Gastroesophageal sphincter (tissue), 4 donors: Measurements from ENCODE around the gene BPHL. TPM values are rescaled to one million over a fixed set of nuclear protein-coding genes. Genes with fewer than 3 reads are reported as not detected.
A peak's percentile ranks its signal among the peaks of the same experiment; 100 is the strongest.
"Not testable (repeated sequence)": the region's sequence is repeated elsewhere in the genome, so short reads cannot be mapped to it uniquely, and the experiment has no call there.

Experiments
- ATAC-seq: fragments of 150-250 bp; one replicate; pipeline ENCODE4 v1.9.1; 2016; ENCODE audit warnings: mild to moderate bottlenecking, moderate library complexity
- H3K27ac ChIP-seq, 4 donors: fragments of 200-600 bp; sonication (generic) in 3 of 4; 1 replicate in 3 of 4; 2 replicates in 1 of 4; pipeline ENCODE4 v1.5.1; 2016 to 2019
- H3K27me3 ChIP-seq: fragments of 200-600 bp; sonication (generic); one replicate; pipeline ENCODE4 v1.5.1; 2019
- H3K36me3 ChIP-seq, 2 donors: fragments of 200-600 bp; sonication (generic); one replicate each; pipeline ENCODE4 v1.5.1; 2019; ENCODE audit warnings: control low read depth in 1 of 2
- H3K4me1 ChIP-seq, 3 donors: fragments of 200-600 bp; sonication (generic); 1 replicate in 2 of 3; 2 replicates in 1 of 3; pipeline ENCODE4 v1.5.1; 2016 to 2019; ENCODE audit warnings: control low read depth in 2 of 3
- H3K4me3 ChIP-seq, 2 donors: fragments of 200-600 bp; sonication (generic); one replicate each; pipeline ENCODE4 v1.5.1; 2019; ENCODE audit warnings: mild to moderate bottlenecking in 1 of 2, moderate library complexity in 1 of 2
- H3K9me3 ChIP-seq, 3 donors: fragments of 200-600 bp; sonication (generic); one replicate each; pipeline ENCODE4 v1.5.1; 2017 to 2019; ENCODE audit warnings: control low read depth in 2 of 3
- CTCF ChIP-seq, 4 experiments: fragments of 200-600 bp in 2 of 4; fragments of 450-650 bp in 2 of 4; sonication (generic) in 1 of 4; IDR thresholded peaks; one replicate each; pipeline ENCODE4 v1.5.1; 2017 to 2019; ENCODE audit warnings: antibody characterized with exemption in 4 of 4, mild to moderate bottlenecking in 2 of 4, moderate library complexity in 2 of 4
- EP300 ChIP-seq: sonication (generic); formaldehyde crosslinking; IDR thresholded peaks from one replicate; pipeline ENCODE4 v1.6.1; 2017; ENCODE audit warnings: antibody characterized with exemption, mild to moderate bottlenecking
- POLR2A ChIP-seq, 2 donors: fragments of 450-650 bp; IDR thresholded peaks; one replicate each; pipeline ENCODE4 v1.6.1; 2017; ENCODE audit warnings: antibody characterized with exemption in 2 of 2, mild to moderate bottlenecking in 2 of 2, moderate library complexity in 1 of 2
- POLR2AphosphoS5 ChIP-seq: sonication (generic); formaldehyde crosslinking; IDR thresholded peaks from one replicate; pipeline ENCODE4 v1.6.1; 2017; ENCODE audit warnings: antibody characterized with exemption
- WGBS, 2 donors: methylation state at CpG; one replicate each; pipeline ENCODE4 v1.1.5; 2018; ENCODE audit warnings: low coverage in 1 of 2; 5-methylcytosine and 5-hydroxymethylcytosine counted together
- total RNA-seq, 4 donors: library from RNA; depleted of rRNA; stranded (reverse); fragments of >200 nt; gene quantifications; one replicate each; pipeline ENCODE4 v1.1.0, GENCODE V29; 2016

Gene BPHL
- total RNA-seq, 4 donors from 2014 or later: 4.8 to 16.6 (median 6.5) TPM

- Histone ChIP-seq H3K9me3 (no peaks in the 10 kb centered on the region), H3K27me3 (no peaks in the 10 kb centered on the region), H3K4me1 (peaks cover 0 to 15% (median 0%) of the 10 kb centered on the region in 3 donors), H3K27ac (no peak overlapping the region), H3K36me3 (no peaks in the 10 kb centered on the region), H3K4me3 (no peak overlapping the region)
- ATAC-seq: no peak
- TF ChIP-seq POLR2A (IDR thresholded peaks at IDR 0.05) (no peak), POLR2AphosphoS5 (no peak), CTCF (IDR thresholded peaks at IDR 0.05) (no peak), EP300 (no peak)
- 75 to 80% methylated on average over 9 to 13 of the region's 23 CpGs for WGBS, 2 donors
These were observed 74.8 kb downstream of the BPHL start for GRCh38 chr6:3193102-3193849.

- H3K27me3 ChIP-seq: no peaks in the 10 kb centered on the region
- no peaks in the 10 kb centered on the region for H3K9me3 ChIP-seq
- no peak for TF ChIP-seq EP300
- ATAC-seq: peak; percentile 41
- no peaks in the 10 kb centered on the region for H3K36me3 ChIP-seq
- peaks cover 0 to 15% (median 0%) of the 10 kb centered on the region in 3 donors for H3K4me1 ChIP-seq
- H3K4me3 ChIP-seq: no peak overlapping the region
- 39 to 51% methylated on average over 10 to 17 of the region's 19 CpGs for WGBS, 2 donors
- peak overlapping the region in 3 of 4 donors; percentile 29 to 53 (median 37) for H3K27ac ChIP-seq
These were observed 76.3 kb downstream of the BPHL start for GRCh38 chr6:3194535-3195419.

- H3K4me3 ChIP-seq: no peak overlapping the region
- WGBS, 2 donors: 64% methylated on average over 5 of the region's 5 CpGs; no CpG with 5 or more reads in 1 of the 2 donors
- H3K27ac ChIP-seq: peak overlapping the region in 1 of 4 donors; percentile 29
- H3K36me3 ChIP-seq: no peaks in the 10 kb centered on the region
- no peaks in the 10 kb centered on the region for H3K9me3 ChIP-seq
- H3K27me3 ChIP-seq: no peaks in the 10 kb centered on the region
- ATAC-seq: no peak
- peaks cover 0 to 15% (median 0%) of the 10 kb centered on the region in 3 donors for H3K4me1 ChIP-seq
- TF ChIP-seq POLR2AphosphoS5: no peak
- no peak for TF ChIP-seq EP300
- no peak for TF ChIP-seq POLR2A (IDR thresholded peaks at IDR 0.05)
- no peak for TF ChIP-seq CTCF (IDR thresholded peaks at IDR 0.05)
These were observed 76.8 kb downstream of the BPHL start for GRCh38 chr6:3195420-3195694.

- H3K27ac ChIP-seq: no peak overlapping the region
- 75 to 81% methylated on average over 3 to 9 of the region's 16 CpGs for WGBS, 2 donors
- peaks cover 0 to 15% (median 0%) of the 10 kb centered on the region in 3 donors for H3K4me1 ChIP-seq
- no peaks in the 10 kb centered on the region for H3K9me3 ChIP-seq
- no peaks in the 10 kb centered on the region for H3K27me3 ChIP-seq
- ATAC-seq: peak; percentile 13
- no peak overlapping the region for H3K4me3 ChIP-seq
- no peaks in the 10 kb centered on the region for H3K36me3 ChIP-seq
- TF ChIP-seq POLR2AphosphoS5 (no peak), POLR2A (IDR thresholded peaks at IDR 0.05) (no peak), EP300 (no peak), CTCF (IDR thresholded peaks at IDR 0.05) (no peak)
These were observed 77.4 kb downstream of the BPHL start for GRCh38 chr6:3195695-3196497.

GRCh38 chr6:3196770-3197169 lies 78.3 kb downstream of the BPHL start:
- H3K27ac ChIP-seq: no peak overlapping the region
- 77 to 86% methylated on average over 5 of the region's 5 CpGs for WGBS, 2 donors
- H3K36me3 ChIP-seq: no peaks in the 10 kb centered on the region
- no peaks in the 10 kb centered on the region for H3K27me3 ChIP-seq
- H3K9me3 ChIP-seq: no peaks in the 10 kb centered on the region
- ATAC-seq: no peak
- TF ChIP-seq CTCF (IDR thresholded peaks at IDR 0.05) (no peak), POLR2AphosphoS5 (no peak), POLR2A (IDR thresholded peaks at IDR 0.05) (no peak), EP300 (no peak)
- H3K4me3 ChIP-seq: no peak overlapping the region
- H3K4me1 ChIP-seq: peaks cover 0 to 15% (median 0%) of the 10 kb centered on the region in 3 donors

GRCh38 chr6:3197734-3198133 lies 79.2 kb downstream of the BPHL start:
- 40 to 65% methylated on average over 1 to 3 of the region's 5 CpGs for WGBS, 2 donors
- not testable (repeated sequence) for H3K36me3 ChIP-seq, ATAC-seq, H3K27me3 ChIP-seq, H3K27ac ChIP-seq, H3K9me3 ChIP-seq, H3K4me3 ChIP-seq
- H3K4me1 ChIP-seq: peaks cover 0 to 15% (median 0%) of the 10 kb centered on the region in 3 donors
